Ishikawa (cell line): ENCODE data around the gene UNC79.
A peak's percentile ranks its signal among the peaks of the same experiment; 100 is the strongest.

Source experiments
- CEBPB ChIP-seq: IDR thresholded peaks from 2 replicates; pipeline ENCODE4 v1.6.1; 2012
- CREB1 ChIP-seq: IDR thresholded peaks from 2 replicates; pipeline ENCODE4 v1.6.1; 2012; ENCODE audit warnings: low read depth
- EGR1 ChIP-seq: IDR thresholded peaks from 2 replicates; pipeline ENCODE4 v1.6.1; 2012
- EP300 ChIP-seq: IDR thresholded peaks from 2 replicates; pipeline ENCODE4 v1.6.1; 2012; ENCODE audit warnings: borderline replicate concordance
- FOXM1 ChIP-seq: IDR thresholded peaks from 2 replicates; pipeline ENCODE4 v1.6.1; 2012; ENCODE audit warnings: low read depth, borderline replicate concordance
- MAX ChIP-seq: IDR thresholded peaks from 2 replicates; pipeline ENCODE4 v1.6.1; 2012
- NFIC ChIP-seq: IDR thresholded peaks from 2 replicates; pipeline ENCODE4 v1.6.1; 2012
- RAD21 ChIP-seq: IDR thresholded peaks from 2 replicates; pipeline ENCODE4 v1.6.1; 2012; ENCODE audit warnings: low read depth
- REST ChIP-seq: IDR thresholded peaks from 2 replicates; pipeline ENCODE4 v1.6.1; 2012; ENCODE audit warnings: low read depth, mild to moderate bottlenecking
- TAF1 ChIP-seq: IDR thresholded peaks from 2 replicates; pipeline ENCODE4 v1.6.1; 2012; ENCODE audit warnings: low read depth, mild to moderate bottlenecking
- TCF12 ChIP-seq: IDR thresholded peaks from 2 replicates; pipeline ENCODE4 v1.6.1; 2012; ENCODE audit warnings: low read depth
- TEAD4 ChIP-seq: IDR thresholded peaks from 2 replicates; pipeline ENCODE4 v1.6.1; 2012
- USF1 ChIP-seq: IDR thresholded peaks from 2 replicates; pipeline ENCODE4 v1.6.1; 2012
- YY1 ChIP-seq: IDR thresholded peaks from 2 replicates; pipeline ENCODE4 v1.6.1; 2012; ENCODE audit warnings: low read depth
- ZBTB7A ChIP-seq: IDR thresholded peaks from 2 replicates; pipeline ENCODE4 v1.6.1; 2012; ENCODE audit warnings: low read depth

Gene UNC79

GRCh38 chr14:93648440-93649168, 217.9 kb downstream of the UNC79 start:
- TF ChIP-seq EGR1 (no peak), RAD21 (peak; percentile 85), YY1 (no peak)

GRCh38 chr14:93654599-93654998, 223.9 kb downstream of the UNC79 start:
- TF ChIP-seq TEAD4: no peak
- no peak for TF ChIP-seq EGR1
- no peak for TF ChIP-seq FOXM1
- no peak for TF ChIP-seq RAD21
- no peak for TF ChIP-seq TAF1
- TF ChIP-seq CEBPB: no peak
- no peak for TF ChIP-seq CREB1

- TF ChIP-seq CREB1: no peak
- peak; percentile 94 for TF ChIP-seq RAD21
Observed at GRCh38 chr14:93655078-93655750, 224.5 kb downstream of the UNC79 start.

- TF ChIP-seq TCF12 (no peak), MAX (no peak), YY1 (no peak), CEBPB (no peak)
Observed at GRCh38 chr14:93657875-93658274, 227.1 kb downstream of the UNC79 start.

GRCh38 chr14:93663317-93663716, 232.6 kb downstream of the UNC79 start:
- no peak for TF ChIP-seq CEBPB
- no peak for TF ChIP-seq EGR1
- no peak for TF ChIP-seq USF1
- TF ChIP-seq RAD21: no peak
- no peak for TF ChIP-seq TCF12
- TF ChIP-seq FOXM1: no peak
- TF ChIP-seq NFIC: no peak
- no peak for TF ChIP-seq EP300
- no peak for TF ChIP-seq REST
- no peak for TF ChIP-seq MAX
- no peak for TF ChIP-seq ZBTB7A
- no peak for TF ChIP-seq TAF1
- TF ChIP-seq TEAD4: no peak
- no peak for TF ChIP-seq CREB1

GRCh38 chr14:93665169-93665568, 234.4 kb downstream of the UNC79 start:
- TF ChIP-seq EGR1 (no peak), TEAD4 (no peak), FOXM1 (no peak), CEBPB (no peak), REST (no peak), EP300 (no peak), ZBTB7A (no peak), NFIC (no peak)

GRCh38 chr14:93669632-93670031, 238.9 kb downstream of the UNC79 start:
- TF ChIP-seq CEBPB: no peak
- TF ChIP-seq ZBTB7A: no peak
- TF ChIP-seq MAX: no peak
- TF ChIP-seq FOXM1: no peak
- no peak for TF ChIP-seq EGR1
- no peak for TF ChIP-seq NFIC
- no peak for TF ChIP-seq TCF12
- TF ChIP-seq CREB1: no peak
- TF ChIP-seq EP300: no peak
- no peak for TF ChIP-seq REST
- TF ChIP-seq TAF1: no peak
- TF ChIP-seq RAD21: no peak
- no peak for TF ChIP-seq USF1
- TF ChIP-seq YY1: no peak
- TF ChIP-seq TEAD4: no peak
